Left lung (tissue), 10 donors: ENCODE results near the gene GOLT1A. TPM values are rescaled to one million over a fixed set of nuclear protein-coding genes. Genes with fewer than 3 reads are reported as not detected.

Experiments used
- ATAC-seq: fragments of 200-7000 bp; cut with Tn5 transposase; one replicate; pipeline ENCODE4 v1.9.1; 2020; ENCODE audit warnings: moderate library complexity
- DNase-seq, 4 donors: peaks; one replicate each; pipeline ENCODE4 v3.0.0-alpha.2; 2013 to 2020
- H3K27ac ChIP-seq, 2 donors: fragments of 200-600 bp; sonication (generic) in 1 of 2; one replicate each; pipeline versions ENCODE4 v1.5.0 to v1.8.0; 2020 to 2021
- H3K27me3 ChIP-seq, 2 donors: fragments of 200-600 bp; sonication (generic) in 1 of 2; one replicate each; pipeline versions ENCODE4 v1.5.0 to v1.8.0; 2020 to 2021
- H3K36me3 ChIP-seq, 2 donors: fragments of 200-600 bp; sonication (generic) in 1 of 2; one replicate each; pipeline versions ENCODE4 v1.5.0 to v1.8.0; 2020 to 2021
- H3K4me1 ChIP-seq, 2 donors: fragments of 200-600 bp; one replicate each; pipeline ENCODE4 v1.8.0; 2021
- H3K4me3 ChIP-seq, 2 donors: fragments of 200-600 bp; sonication (generic) in 1 of 2; one replicate each; pipeline versions ENCODE4 v1.5.0 to v1.8.0; 2020 to 2021; ENCODE audit warnings: mild to moderate bottlenecking in 1 of 2
- H3K9me3 ChIP-seq, 2 donors: fragments of 200-600 bp; sonication (generic) in 1 of 2; one replicate each; pipeline versions ENCODE4 v1.5.0 to v1.8.0; 2020 to 2021
- intact Hi-C, 2 donors: fragments of 100-400 bp; cut with DNase I; formaldehyde crosslinking; loops; one replicate each; pipeline versions ENCODE4 v1.11.2 to v1.14.2; 2022
- polyA plus RNA-seq, 6 donors: library from polyadenylated mRNA; unstranded; fragments of 120-200 nt; gene quantifications; one replicate each; pipeline ENCODE4 v1.2.1, GENCODE V29; 2013; ENCODE audit not compliant: insufficient read length in 6 of 6
- total RNA-seq, 2 donors: library from RNA; stranded (reverse); fragmentation: NEBNext Ultra II Directional; extraction: Animal tissue kit (Norgen Biotek cat#: 25700); gene quantifications; one replicate each; pipeline ENCODE4 v1.2.1, GENCODE V29; 2021
- TF ChIP-seq, protein P1 (sequence below), 2 donors: fragments of 200-600 bp; sonication (generic) in 1 of 2; IDR thresholded peaks; one replicate each; pipeline versions ENCODE4 v1.5.0 to v1.8.0; 2021; ENCODE audit warnings: antibody characterized with exemption in 2 of 2
- donor health status: DM: no; HTN: yes; CAD: no.
- donor health status: DM: no; HTN: no; CAD: no.

Gene GOLT1A
- total and polyA plus RNA-seq, 8 donors, result 4.4 to 22.6 (median 9.2) TPM

DNA sequence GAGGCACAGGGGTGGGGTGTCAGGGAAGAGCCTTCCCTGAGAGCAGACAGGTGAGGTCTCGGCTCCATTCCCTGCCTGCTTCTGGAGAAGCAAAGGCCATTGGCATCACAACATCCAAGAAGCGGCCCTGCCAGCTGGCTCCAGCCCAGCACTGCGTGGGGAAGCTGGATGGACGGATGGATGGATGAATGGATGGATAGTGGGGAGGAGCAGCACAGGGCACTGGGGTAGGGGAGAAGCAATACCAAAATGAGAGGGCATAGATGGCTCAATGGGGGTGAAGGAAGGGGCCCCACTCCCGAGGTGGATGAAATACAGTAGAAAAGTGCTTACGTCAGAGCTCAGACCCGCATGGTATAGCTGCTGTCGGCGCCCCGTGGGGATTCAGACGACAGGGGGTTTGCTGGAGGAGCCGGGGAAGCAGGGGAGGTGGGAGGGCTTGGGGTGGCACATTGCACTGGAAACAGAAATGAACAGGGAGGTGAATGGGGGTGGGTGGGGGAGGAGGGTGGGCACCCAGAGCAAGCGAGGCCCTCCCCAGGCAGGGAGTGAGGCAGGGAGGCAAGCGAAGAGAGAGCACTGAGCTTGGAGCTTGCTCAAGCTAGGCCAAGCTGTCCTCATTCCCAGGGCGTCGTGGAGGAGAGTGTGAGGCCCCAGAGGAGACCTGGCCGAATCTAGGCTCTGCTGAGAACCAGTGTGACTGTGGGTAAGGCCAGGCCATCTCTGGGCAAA lies 9.5 kb upstream of the GOLT1A start:
- DNase-seq, result no peak
- no peak for ATAC-seq

DNA sequence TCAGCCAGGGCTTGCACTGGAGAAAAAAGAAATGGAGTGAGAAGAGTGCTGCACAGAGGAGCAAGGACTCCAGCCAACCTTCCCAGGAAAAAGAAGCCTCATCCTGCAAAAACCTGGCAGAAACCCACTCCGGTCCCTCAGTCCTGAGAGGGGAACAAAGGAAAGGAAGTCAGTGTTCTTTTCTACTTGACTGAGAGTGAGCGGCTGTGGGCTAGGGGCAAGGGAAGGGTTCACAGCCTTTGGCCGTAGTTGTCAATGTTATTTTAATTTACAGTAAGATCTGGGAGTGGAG lies 8.9 kb upstream of the GOLT1A start:
- no peaks in the 10 kb centered on the region for H3K27me3 ChIP-seq

More for the DNA sequence above, 9.5 kb upstream of the GOLT1A start:
- intact Hi-C loops, result no loop called here
- Histone ChIP-seq H3K27me3 (no peaks in the 10 kb centered on the region), H3K27ac (no peak overlapping the region), H3K4me3 (no peak overlapping the region), H3K36me3 (no peaks in the 10 kb centered on the region), H3K4me1 (no peaks in the 10 kb centered on the region), H3K9me3 (no peaks in the 10 kb centered on the region)
- TF ChIP-seq, protein P1, sequence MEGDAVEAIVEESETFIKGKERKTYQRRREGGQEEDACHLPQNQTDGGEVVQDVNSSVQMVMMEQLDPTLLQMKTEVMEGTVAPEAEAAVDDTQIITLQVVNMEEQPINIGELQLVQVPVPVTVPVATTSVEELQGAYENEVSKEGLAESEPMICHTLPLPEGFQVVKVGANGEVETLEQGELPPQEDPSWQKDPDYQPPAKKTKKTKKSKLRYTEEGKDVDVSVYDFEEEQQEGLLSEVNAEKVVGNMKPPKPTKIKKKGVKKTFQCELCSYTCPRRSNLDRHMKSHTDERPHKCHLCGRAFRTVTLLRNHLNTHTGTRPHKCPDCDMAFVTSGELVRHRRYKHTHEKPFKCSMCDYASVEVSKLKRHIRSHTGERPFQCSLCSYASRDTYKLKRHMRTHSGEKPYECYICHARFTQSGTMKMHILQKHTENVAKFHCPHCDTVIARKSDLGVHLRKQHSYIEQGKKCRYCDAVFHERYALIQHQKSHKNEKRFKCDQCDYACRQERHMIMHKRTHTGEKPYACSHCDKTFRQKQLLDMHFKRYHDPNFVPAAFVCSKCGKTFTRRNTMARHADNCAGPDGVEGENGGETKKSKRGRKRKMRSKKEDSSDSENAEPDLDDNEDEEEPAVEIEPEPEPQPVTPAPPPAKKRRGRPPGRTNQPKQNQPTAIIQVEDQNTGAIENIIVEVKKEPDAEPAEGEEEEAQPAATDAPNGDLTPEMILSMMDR (IDR thresholded peaks at IDR 0.05), result no peak

DNA sequence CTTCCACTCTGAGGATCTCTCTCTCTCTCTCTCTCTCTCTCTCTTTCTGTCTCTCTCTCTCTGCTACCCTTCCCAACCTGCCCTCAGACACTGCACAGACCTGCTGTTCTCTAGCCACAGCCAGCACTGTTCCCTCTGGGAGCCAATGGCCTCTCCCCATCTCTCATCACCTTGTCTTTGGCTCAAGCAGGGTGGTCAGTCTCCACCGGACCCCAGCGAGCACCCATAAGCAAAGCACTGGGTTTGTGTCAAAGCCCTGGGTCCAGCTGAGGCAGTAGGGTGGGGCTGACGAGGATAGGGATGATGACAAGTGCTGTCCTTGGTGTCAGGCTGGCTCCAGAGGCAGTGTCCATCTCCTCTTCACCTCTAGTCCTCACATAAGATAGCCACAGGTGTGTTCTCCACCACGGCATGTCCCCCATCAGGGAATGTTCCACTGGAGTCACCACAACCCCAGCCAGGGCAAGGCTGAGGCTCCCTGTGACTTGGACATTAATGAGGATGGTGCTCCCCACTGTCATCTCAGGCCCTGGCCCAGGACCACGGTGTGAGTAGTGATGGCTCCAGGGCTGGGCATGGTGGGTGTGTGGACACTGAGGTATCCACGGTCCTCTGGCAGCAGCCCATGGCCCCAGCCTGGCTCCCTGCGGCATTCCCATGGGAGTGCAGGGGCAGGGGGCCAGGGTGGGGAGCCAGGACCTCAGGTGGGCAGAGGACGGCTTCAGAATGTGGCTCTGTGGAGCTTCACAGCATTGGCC lies 8.4 kb upstream of the GOLT1A start:
- intact Hi-C loops, result no loop called here
- TF ChIP-seq, protein P1 (IDR thresholded peaks at IDR 0.05), result no peak
- ATAC-seq, result no peak
- no peak for DNase-seq
- Histone ChIP-seq H3K4me1 (no peaks in the 10 kb centered on the region), H3K27ac (no peak overlapping the region), H3K27me3 (no peaks in the 10 kb centered on the region), H3K4me3 (no peak overlapping the region), H3K36me3 (no peaks in the 10 kb centered on the region), H3K9me3 (no peaks in the 10 kb centered on the region)

More for the DNA sequence above, 8.9 kb upstream of the GOLT1A start:
- TF ChIP-seq, protein P1 (IDR thresholded peaks at IDR 0.05), result no peak
- no peak overlapping the region for H3K27ac ChIP-seq
- DNase-seq, result no peak
- H3K9me3 ChIP-seq, result no peaks in the 10 kb centered on the region
- no peak overlapping the region for H3K4me3 ChIP-seq
- no peaks in the 10 kb centered on the region for H3K4me1 ChIP-seq
- intact Hi-C loops, result no loop called here
- H3K36me3 ChIP-seq, result no peaks in the 10 kb centered on the region
- no peak for ATAC-seq

GRCh38 chr1:204221271-204221670 lies 7.5 kb upstream of the GOLT1A start:
- TF ChIP-seq, protein P1 (IDR thresholded peaks at IDR 0.05), result no peak
- Histone ChIP-seq H3K9me3 (no peaks in the 10 kb centered on the region), H3K27me3 (no peaks in the 10 kb centered on the region), H3K27ac (no peak overlapping the region), H3K4me3 (no peak overlapping the region), H3K36me3 (no peaks in the 10 kb centered on the region), H3K4me1 (no peaks in the 10 kb centered on the region)
- intact Hi-C loops, result no loop called here
- ATAC-seq (no peak), DNase-seq (no peak)

- H3K27me3 ChIP-seq, result no peaks in the 10 kb centered on the region
- no peaks in the 10 kb centered on the region for H3K36me3 ChIP-seq
- DNase-seq, result no peak
- TF ChIP-seq, protein P1 (IDR thresholded peaks at IDR 0.05), result no peak
- H3K27ac ChIP-seq, result no peak overlapping the region
- H3K4me3 ChIP-seq, result no peak overlapping the region
- no peaks in the 10 kb centered on the region for H3K9me3 ChIP-seq
- H3K4me1 ChIP-seq, result no peaks in the 10 kb centered on the region
- intact Hi-C loops, result no loop called here
- no peak for ATAC-seq
Measured at GRCh38 chr1:204219971-204220616, 6.3 kb upstream of the GOLT1A start.
